Endothelial cell of umbilical vein (primary cell): ENCODE measurements around the gene VANGL2. TPM values are rescaled to one million over a fixed set of nuclear protein-coding genes. Genes with fewer than 3 reads are reported as not detected.

Experiments
- BruUV-seq: library from RNA; stranded (reverse); fragments of 400-500 nt; replicated peaks from 2 replicates; lab custom pipeline; 2021; lab: Mats Ljungman, UMichigan
- CTCF ChIA-PET: fragments of 300-600, 350-600 bp; sonication (Branson Sonifier 250); formaldehyde crosslinking; loops from one replicate; lab custom pipeline; 2021; ENCODE audit warnings: antibody characterized with exemption, inconsistent platforms; lab: Charles Lee
- POLR2A ChIA-PET: fragments of 300-600, 350-600 bp; sonication (Branson Sonifier 250); formaldehyde crosslinking; loops from one replicate; lab custom pipeline; 2021; ENCODE audit warnings: antibody characterized with exemption, inconsistent platforms; lab: Charles Lee
- DNase-seq: peaks from one replicate; pipeline ENCODE4 v3.0.0-alpha.2; 2011; ENCODE audit warnings: low read depth, low spot score
- FAIRE-seq: peaks from 2 replicates; lab custom pipeline; 2011; peaks lifted over from hg19 to GRCh38; lab: Jason Lieb, UNC
- H2AFZ ChIP-seq: 2 replicates; pipeline ENCODE4 v1.6.0; 2012; ENCODE audit warnings: low read depth, low read length, control low read depth, inconsistent platforms
- H3K27ac ChIP-seq: 2 replicates; pipeline ENCODE4 v1.5.1; 2011; ENCODE audit warnings: low read depth, mild to moderate bottlenecking, control low read depth, low read length, moderate library complexity; ENCODE audit not compliant: insufficient read depth
- H3K27me3 ChIP-seq, 2 experiments: 2 replicates each; pipeline versions ENCODE4 v1.6.0 to v1.6.1; 2011; ENCODE audit warnings: low read length in 2 of 2, mixed read lengths in 1 of 2; ENCODE audit not compliant: control insufficient read depth in 2 of 2, insufficient read depth in 2 of 2
- H3K36me3 ChIP-seq, 2 experiments: 2 replicates in 1 of 2; 3 replicates in 1 of 2; pipeline ENCODE4 v1.5.1; 2011; ENCODE audit warnings: low read length in 2 of 2, mild to moderate bottlenecking in 1 of 2, moderate library complexity in 1 of 2; ENCODE audit not compliant: control insufficient read depth in 2 of 2, insufficient read depth in 2 of 2; ENCODE audit errors: extremely low read depth in 1 of 2
- H3K4me1 ChIP-seq: 3 replicates; pipeline ENCODE4 v1.5.1; 2011; ENCODE audit warnings: mild to moderate bottlenecking, low read length; ENCODE audit not compliant: control insufficient read depth, insufficient read depth; ENCODE audit errors: extremely low read depth
- H3K4me2 ChIP-seq: 2 replicates; pipeline ENCODE4 v1.6.1; 2011; ENCODE audit warnings: low read length, control low read depth, mixed read lengths; ENCODE audit not compliant: insufficient read depth
- H3K4me3 ChIP-seq, 3 experiments: fragments of 200-600 bp in 1 of 3; sonication (generic), shearing (Covaris generic) in 1 of 3; replicated peaks in 1 of 3; 2 replicates each; pipeline ENCODE4 v1.5.1; 2011 to 2016; ENCODE audit warnings: control low read depth in 3 of 3, low read length in 3 of 3, mild to moderate bottlenecking in 2 of 3, inconsistent platforms in 1 of 3, low read depth in 1 of 3, moderate library complexity in 1 of 3; ENCODE audit not compliant: insufficient read depth in 1 of 3
- H3K79me2 ChIP-seq: 2 replicates; pipeline ENCODE4 v1.6.0; 2012; ENCODE audit warnings: low read length, inconsistent platforms; ENCODE audit not compliant: control insufficient read depth, insufficient read depth
- H3K9ac ChIP-seq: replicated peaks from 2 replicates; pipeline ENCODE3; 2011; ENCODE audit warnings: low read length, control low read depth; ENCODE audit not compliant: insufficient read depth; ENCODE audit errors: extremely low read depth
- H3K9me1 ChIP-seq: replicated peaks from 3 replicates; pipeline ENCODE4 v1.6.0; 2011; ENCODE audit warnings: mild to moderate bottlenecking, low read length; ENCODE audit not compliant: control insufficient read depth, insufficient read depth; ENCODE audit errors: extremely low read depth
- H3K9me3 ChIP-seq: replicated peaks from 2 replicates; pipeline ENCODE4 v1.5.1; 2012; ENCODE audit warnings: low read length, inconsistent platforms; ENCODE audit not compliant: control insufficient read depth, insufficient read depth
- H4K20me1 ChIP-seq: replicated peaks from 2 replicates; pipeline ENCODE3; 2011; ENCODE audit warnings: mild to moderate bottlenecking, low read length; ENCODE audit not compliant: control insufficient read depth, insufficient read depth; ENCODE audit errors: extremely low read depth
- EZH2 ChIP-seq: IDR thresholded peaks from 2 replicates; pipeline ENCODE4 v1.6.1; 2012; ENCODE audit warnings: borderline replicate concordance, low read depth, mild to moderate bottlenecking, moderate library complexity, low read length, inconsistent platforms; ENCODE audit not compliant: severe bottlenecking
- FOS ChIP-seq: IDR thresholded peaks from 2 replicates; pipeline ENCODE4 v1.6.1; 2011; ENCODE audit warnings: mild to moderate bottlenecking, low read length, moderate library complexity, borderline replicate concordance; ENCODE audit not compliant: insufficient read depth
- GATA2 ChIP-seq: IDR thresholded peaks from 2 replicates; pipeline ENCODE4 v1.7.0; 2011; ENCODE audit warnings: low read depth, mild to moderate bottlenecking, moderate library complexity, mixed read lengths, low read length; ENCODE audit not compliant: insufficient read length, insufficient read depth
- JUN ChIP-seq: IDR thresholded peaks from 2 replicates; pipeline ENCODE4 v1.6.1; 2011; ENCODE audit warnings: borderline replicate concordance, low read depth; ENCODE audit not compliant: insufficient read length, insufficient read depth
- MAX ChIP-seq: IDR thresholded peaks from 2 replicates; pipeline ENCODE4 v1.6.1; 2011; ENCODE audit not compliant: insufficient read depth, insufficient read length
- MYC ChIP-seq: IDR thresholded peaks from one replicate; pipeline ENCODE4 v1.6.1; 2011; ENCODE audit warnings: mild to moderate bottlenecking, low read depth, low read length
- POLR2A ChIP-seq: IDR thresholded peaks from 2 replicates; pipeline ENCODE4 v1.6.1; 2012; ENCODE audit warnings: low read depth, mild to moderate bottlenecking, control low read depth, low read length
- POLR2AphosphoS5 ChIP-seq: IDR thresholded peaks from 2 replicates; pipeline ENCODE4 v1.6.1; 2012; ENCODE audit warnings: low read depth, mild to moderate bottlenecking, control low read depth, low read length, moderate library complexity; ENCODE audit not compliant: insufficient read depth
- dilution Hi-C: fragments of 300-500 bp; cut with MboI; formaldehyde crosslinking; loops from one replicate; pipeline ENCODE4 v1.15.0; 2019; ENCODE audit warnings: low sequenced_read_pairs; ENCODE audit not compliant: extremely low pct_ligation_motif_present
- intact Hi-C: fragments of 100-400 bp; cut with micrococcal nuclease; formaldehyde crosslinking; loops from one replicate; pipeline ENCODE4 v1.10.0; 2022
- polyA plus RNA-seq, 4 experiments: library from polyadenylated mRNA; depleted of rRNA in 3 of 4; stranded (reverse) in 3 of 4; unstranded in 1 of 4; fragments of >200 nt; gene quantifications; 2 replicates each; pipeline versions ENCODE4 v1.2.1 to v1.2.3, GENCODE V29; 2011 to 2012; ENCODE audit warnings: missing spikeins in 1 of 4
- total RNA-seq: library from RNA; stranded (reverse); gene quantifications from 2 replicates; pipeline ENCODE4 v1.2.3, GENCODE V29; 2021
- TF ChIP-seq, protein P1 (sequence below), 2 donors: IDR thresholded peaks; 1 replicate in 1 of 2; 2 replicates in 1 of 2; pipeline ENCODE4 v1.5.1; 2011; ENCODE audit warnings: low read length in 2 of 2, mild to moderate bottlenecking in 2 of 2, moderate library complexity in 2 of 2, control low read depth in 1 of 2, inconsistent platforms in 1 of 2, low read depth in 1 of 2; ENCODE audit not compliant: insufficient read depth in 1 of 2; ENCODE audit errors: extremely low read depth in 1 of 2

The VANGL2 gene
- total and polyA plus RNA-seq, 2 donors (not counting 3 experiments of a cell fraction or from before 2014, with no cell fraction given), result 0.01 TPM; not detected in 1

GRCh38 chr1:160432371-160432786, 32.0 kb downstream of the VANGL2 start:
- Histone ChIP-seq H3K36me3 (no peaks in the 10 kb centered on the region), H3K27me3 (peaks cover 6 to 21% of the 10 kb centered on the region in 2 experiments), H3K79me2 (no peaks in the 10 kb centered on the region), H3K4me2 (no peak overlapping the region), H3K27ac (no peak overlapping the region), H2AFZ (no peak overlapping the region), H4K20me1 (no peaks in the 10 kb centered on the region), H3K9ac (no peak overlapping the region), H3K4me1 (no peaks in the 10 kb centered on the region), H3K4me3 (no peak overlapping the region), H3K9me1 (no peaks in the 10 kb centered on the region), H3K9me3 (no peaks in the 10 kb centered on the region)
- no peak for DNase-seq
- CTCF ChIA-PET, result interaction anchor here (1.1 kb wide), 1 partner anchor 425 kb away, joined by 3 read pairs; no protein-coding TSS in a partner anchor
- dilution Hi-C loops (no loop called here), intact Hi-C loops (no loop called here)
- BruUV-seq, result no TSS peak
- TF ChIP-seq JUN, result no peak
- TF ChIP-seq, protein P1, sequence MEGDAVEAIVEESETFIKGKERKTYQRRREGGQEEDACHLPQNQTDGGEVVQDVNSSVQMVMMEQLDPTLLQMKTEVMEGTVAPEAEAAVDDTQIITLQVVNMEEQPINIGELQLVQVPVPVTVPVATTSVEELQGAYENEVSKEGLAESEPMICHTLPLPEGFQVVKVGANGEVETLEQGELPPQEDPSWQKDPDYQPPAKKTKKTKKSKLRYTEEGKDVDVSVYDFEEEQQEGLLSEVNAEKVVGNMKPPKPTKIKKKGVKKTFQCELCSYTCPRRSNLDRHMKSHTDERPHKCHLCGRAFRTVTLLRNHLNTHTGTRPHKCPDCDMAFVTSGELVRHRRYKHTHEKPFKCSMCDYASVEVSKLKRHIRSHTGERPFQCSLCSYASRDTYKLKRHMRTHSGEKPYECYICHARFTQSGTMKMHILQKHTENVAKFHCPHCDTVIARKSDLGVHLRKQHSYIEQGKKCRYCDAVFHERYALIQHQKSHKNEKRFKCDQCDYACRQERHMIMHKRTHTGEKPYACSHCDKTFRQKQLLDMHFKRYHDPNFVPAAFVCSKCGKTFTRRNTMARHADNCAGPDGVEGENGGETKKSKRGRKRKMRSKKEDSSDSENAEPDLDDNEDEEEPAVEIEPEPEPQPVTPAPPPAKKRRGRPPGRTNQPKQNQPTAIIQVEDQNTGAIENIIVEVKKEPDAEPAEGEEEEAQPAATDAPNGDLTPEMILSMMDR (IDR thresholded peaks at IDR 0.05; ENCODE audit: extremely low read depth in 1 of 2, insufficient read depth in 1 of 2, low read depth in 1 of 2, low read length in 2 of 2), result no peak
- no peak for TF ChIP-seq GATA2
- no peak for TF ChIP-seq MAX
- TF ChIP-seq POLR2A, result no peak
- no peak for TF ChIP-seq MYC
- no peak for TF ChIP-seq POLR2AphosphoS5
- no peak for TF ChIP-seq EZH2
- no peak for TF ChIP-seq FOS
- POLR2A ChIA-PET, result no interaction called here
- FAIRE-seq, result no peak
